HG03039 (cell line): ENCODE data around the gene MRPL34.

Experiments used
- ATAC-seq: cut with Tn5 transposase; IDR thresholded peaks from one replicate; pipeline ENCODE4 v1.9.1; 2021; ENCODE audit warnings: mild to moderate bottlenecking, moderate library complexity; ENCODE audit not compliant: unreplicated experiment

MRPL34 gene

DNA sequence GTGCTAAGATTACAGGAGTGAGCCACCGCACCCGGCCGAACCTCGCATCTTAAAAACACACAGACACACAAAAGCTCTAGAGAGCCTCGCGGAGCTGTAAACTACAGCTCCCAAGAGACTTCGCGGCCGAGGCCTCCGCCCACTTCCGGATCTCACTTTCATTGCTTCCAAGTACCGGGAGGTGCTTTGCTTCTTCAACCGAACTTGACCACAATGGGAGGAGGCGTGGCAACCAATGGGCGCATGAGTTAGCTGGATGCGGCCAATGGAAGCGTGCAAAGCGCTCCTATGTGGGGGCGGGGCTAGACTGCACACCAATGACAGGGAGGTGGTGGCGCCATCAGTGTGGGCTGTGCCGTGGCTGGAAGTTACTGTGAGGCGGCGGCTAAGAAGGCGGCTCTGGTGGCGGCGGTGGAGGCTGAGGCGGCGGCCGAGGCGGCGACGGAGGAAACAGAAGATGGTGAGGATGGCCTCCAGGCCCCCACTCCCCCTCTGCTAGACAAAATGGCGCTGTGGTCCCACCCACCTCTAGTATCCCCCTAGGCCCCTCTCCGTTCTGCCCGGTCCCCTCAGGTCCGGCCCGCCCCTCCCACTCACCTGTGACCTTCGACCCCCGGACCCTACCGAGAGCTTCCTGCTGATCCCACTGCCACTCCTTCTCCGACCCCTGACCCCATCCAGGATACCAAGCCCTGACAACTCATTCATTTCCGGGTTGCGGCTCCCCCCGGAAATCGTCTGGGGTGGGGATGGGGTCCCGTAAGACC lies 3.7 kb downstream of the MRPL34 start, which contains the start of gene DDA1:
TSS of gene DDA1 (plus strand) at position 366 of the 767 bp plus-strand sequence. CDS start at position 458, 92 bp downstream.
- peak; percentile 59 for ATAC-seq

DNA sequence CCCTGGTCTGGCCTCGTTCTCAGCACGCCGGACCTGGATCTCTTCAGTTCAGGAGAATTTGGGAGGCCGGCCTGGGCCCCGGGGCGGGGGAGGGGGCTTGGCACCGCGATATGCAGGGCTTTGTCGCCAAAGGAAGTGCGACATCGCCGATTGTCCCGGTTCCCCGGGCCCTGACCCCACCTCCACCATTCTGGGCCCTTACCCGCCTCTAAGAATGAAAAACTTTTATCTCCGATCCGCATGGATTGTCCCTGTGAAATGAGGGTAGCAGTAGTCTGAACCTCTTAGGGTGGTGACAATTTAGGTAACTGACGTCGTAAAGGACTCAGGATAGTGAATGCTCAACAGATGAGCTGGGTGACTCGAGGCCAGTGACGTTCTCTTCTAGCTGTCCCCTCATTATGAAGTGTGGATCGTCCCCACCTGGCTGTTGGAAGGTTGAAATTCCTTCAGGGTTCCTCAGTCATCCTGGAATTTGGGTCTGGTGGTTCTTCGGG lies 4.3 kb downstream of the MRPL34 start:
- no peak for ATAC-seq

DNA sequence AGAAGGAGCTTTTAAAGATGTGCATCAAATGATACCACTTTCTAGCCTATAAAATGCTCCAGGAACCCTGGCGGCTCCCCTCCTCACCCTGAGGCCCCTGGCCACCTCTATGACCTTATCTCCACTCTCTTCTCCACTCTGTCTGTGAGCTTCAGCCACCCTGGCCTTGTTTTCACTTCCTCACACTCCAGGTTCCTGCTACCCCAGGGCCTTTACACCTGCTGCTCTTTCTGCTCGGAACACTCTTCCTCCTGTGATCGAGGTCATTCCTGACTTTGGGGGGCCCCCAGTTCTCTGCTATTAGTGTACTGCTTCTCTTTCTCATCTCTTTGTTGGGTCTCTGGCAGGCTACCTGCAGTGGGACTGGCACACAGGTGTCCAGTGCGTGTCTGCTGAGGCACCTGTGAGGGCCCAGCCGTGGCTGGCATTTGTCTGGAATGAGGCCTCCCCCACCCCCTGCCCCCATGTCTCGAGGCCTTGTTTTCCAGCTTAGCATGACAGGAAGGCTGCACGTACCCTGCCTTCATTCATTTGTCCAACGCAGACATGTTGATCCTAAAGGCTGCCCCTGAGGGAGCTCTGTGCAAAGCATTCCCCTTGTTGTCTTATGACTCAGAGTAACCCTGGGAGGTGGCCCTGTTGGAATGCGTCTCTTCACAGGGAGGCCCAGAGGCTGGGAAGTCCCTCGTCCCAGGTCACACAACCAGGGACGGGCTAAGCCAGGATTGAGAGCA lies 6.0 kb downstream of the MRPL34 start:
- no peak for ATAC-seq

DNA sequence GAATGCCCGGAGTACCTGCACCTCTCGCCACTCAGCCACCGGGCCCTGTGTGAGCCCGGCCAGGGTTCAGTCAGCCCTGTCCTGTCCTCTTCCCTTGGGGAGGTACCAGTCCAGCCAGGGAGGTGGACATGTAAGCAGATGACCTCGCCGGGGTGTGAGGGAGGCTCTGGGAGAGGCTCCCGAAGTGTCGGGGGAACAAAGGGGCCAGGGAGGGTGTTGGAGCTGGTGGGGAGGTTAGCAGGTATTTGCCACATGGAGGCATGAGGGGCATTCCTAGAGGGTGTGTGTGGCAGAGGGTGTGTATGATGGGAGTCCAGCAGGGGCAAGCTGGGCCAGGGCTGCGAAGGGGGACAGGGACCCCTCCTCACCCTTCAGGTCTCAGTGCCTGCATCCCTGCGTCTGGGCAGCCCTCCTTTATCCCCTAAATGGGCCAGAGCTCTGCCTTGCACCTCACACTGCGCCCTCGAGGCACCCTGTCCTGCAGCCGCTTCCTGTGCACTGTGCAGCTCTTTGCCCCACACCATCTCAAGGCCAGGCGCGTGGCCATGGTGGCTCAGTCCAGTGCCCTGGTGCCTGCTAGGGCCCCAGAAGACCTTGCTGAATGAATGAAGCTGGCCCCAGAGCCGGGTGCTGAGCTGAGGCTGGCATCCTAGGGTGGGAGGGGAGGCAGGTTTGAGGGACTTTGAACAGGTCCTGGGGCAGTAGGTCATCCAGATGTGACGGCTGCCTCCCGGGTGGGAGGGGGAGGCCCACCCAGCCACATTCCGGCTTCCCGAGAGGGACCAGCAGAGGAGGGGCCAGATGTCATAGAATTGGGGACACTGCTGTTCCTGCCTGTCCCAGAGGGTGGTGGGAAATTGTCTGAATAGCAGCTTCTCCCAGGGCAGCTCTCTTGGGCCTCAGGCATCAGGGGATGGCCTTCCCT lies 6.8 kb downstream of the MRPL34 start:
- ATAC-seq: no peak

DNA sequence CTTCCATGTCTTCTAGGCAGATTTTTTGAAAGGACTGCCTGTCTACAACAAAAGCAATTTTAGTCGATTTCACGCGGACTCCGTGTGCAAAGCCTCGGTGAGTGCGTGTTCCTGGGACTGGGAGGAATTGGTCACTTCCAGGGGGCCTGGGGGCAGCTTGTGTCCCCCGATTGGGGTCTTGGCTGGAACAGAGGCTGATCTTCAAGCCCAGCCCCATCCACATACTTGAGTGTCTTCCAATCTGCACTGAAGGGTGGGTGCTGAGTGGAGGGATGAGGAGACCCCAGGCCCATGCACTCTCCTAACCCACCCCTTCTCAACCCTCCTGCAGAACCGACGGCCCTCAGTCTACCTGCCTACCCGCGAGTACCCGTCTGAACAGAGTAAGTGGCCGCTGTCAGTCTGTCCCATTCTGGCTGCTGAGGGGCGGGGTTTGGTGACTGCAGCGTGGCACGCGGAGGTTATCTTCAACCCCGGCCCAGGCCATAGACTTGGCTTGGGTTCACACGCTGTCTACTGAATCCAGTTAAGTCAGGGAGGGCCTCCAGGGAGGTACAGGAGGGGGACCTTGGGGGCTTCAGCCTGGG lies 8.4 kb downstream of the MRPL34 start:
- no peak for ATAC-seq

DNA sequence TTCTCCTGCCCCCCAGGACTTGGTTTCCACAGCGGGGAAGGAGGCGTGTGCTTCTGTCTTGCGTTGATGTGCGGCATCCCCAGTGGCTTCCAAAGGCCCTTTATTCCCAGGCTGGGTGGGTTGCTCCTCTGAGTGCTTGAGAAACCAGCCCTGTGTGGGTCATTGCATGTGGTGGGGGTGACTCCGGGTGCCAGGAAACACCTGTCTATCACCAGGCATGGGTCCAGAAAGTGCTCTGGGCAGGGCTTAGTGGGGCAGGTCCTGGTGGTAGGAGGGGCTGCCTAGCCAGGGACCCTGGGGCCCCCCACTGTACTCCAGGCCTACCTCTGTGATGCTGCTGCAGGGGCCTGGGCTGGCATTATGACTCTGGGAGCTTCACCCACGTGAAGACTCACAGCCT lies 13.3 kb downstream of the MRPL34 start:
- ATAC-seq: no peak

DNA sequence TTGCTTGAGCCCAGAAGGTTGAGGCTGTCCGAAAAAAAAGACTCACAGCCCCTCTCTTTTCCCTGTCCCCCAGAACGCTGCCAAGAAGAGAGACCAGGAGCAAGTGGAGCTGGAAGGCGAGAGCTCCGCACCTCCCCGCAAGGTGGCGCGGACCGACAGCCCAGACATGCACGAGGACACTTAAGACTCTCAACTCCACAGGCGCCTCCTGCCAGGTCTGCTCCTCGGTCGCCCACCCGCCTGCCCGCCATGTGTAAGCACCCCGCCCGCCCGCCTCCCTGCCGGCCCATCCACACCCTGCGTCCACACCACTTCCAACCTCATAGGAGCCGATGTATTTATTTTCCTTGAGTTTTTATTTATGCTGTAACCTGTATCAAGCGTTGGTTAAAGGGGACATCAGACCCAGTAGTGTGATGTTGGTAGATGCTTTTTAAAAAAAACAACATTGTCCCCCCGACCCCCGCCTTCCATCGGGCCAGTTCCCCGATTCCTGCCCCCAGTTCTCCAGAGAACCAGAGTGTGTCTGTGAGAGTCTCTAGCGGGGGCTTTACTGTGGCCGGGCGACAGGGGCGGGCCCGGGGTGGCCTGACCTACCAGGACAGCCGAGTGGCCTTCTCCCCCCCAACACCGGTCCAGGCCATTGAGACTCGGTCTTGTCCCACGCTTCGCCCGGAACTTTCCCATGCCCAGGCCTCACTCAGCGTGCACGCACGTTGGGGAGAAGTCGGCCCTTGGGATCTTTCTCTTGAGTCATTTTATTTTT lies 14.0 kb downstream of the MRPL34 start:
- ATAC-seq: no peak

DNA sequence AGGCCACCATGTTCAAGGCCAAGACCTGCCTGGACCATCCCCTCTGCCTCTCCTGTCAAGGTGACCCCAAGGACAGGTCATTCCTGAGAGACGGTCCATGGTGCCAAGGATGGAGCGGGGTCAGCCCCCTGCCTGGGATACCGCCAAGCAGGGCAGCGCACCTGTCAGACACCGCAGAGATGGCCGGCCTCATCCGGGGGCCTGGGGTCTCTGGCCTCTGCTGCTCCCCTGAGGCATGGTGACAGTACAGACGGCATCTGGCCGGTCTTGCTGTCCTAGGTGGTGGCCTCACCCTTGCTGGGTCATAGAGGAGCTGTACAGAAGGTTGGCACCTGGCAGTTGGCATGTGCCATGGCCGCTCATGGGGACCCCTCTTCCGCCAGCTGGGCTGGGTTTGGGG lies 14.8 kb downstream of the MRPL34 start:
- ATAC-seq: no peak

DNA sequence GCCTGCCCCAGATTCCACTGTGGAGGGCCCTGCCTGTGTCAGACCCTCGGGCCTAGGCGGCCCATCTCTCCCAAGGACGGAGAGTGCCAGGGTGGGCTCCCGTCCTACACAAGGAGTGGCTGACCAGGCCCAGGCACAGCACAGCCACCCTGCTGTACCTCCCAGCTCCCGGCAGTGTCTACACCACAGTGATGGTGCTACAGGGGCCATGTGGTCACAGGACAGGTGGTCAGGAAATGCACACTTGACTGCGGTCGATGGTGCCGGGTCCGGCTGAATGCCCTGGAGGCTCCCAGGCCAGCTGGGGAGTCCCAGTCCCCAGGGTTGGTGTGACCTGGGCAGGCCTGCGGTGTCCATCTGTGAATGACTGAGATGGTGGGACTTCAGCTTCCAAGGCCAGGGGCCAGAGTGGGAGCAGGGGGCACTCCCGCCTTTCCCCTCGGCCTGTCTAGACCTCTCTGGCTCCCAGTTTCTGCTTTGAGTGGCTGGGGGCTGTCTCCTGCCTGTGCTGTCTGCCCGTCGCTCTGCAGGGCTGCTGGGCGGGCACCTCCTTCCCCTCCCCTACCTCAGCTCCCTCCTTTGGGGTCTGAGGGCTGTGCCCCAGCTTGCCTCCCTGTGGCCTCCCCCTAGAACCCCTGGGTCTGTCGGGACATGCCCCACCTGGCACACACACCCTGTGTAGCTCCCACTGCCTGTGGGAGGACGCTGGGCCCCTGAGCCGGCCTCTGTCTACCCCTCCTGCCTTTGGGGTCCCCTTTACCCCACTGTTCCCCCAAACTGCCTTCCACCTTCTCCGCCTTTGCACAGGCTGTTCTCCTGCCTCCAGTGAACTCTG lies 16.2 kb downstream of the MRPL34 start:
- ATAC-seq: no peak

DNA sequence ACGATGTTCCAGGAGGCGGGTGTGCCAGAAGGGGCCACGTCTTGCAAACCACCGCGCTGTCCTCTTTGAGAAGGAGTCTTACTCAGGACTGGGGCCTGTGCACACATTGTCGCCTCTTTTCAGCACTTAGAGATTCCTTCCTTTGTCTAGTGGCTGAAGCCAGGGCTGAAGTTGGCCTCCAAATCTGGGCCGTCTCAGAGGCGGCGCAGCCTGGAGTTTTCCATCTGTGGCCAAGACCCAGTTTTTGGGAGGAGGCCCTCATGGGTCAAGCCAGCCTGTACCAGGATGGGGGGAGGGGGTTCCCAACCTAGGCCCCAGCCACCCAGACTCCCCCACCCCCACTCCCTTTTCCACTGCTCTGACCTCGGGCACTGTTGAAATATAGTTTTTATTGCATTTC lies 17.2 kb downstream of the MRPL34 start:
- no peak for ATAC-seq

DNA sequence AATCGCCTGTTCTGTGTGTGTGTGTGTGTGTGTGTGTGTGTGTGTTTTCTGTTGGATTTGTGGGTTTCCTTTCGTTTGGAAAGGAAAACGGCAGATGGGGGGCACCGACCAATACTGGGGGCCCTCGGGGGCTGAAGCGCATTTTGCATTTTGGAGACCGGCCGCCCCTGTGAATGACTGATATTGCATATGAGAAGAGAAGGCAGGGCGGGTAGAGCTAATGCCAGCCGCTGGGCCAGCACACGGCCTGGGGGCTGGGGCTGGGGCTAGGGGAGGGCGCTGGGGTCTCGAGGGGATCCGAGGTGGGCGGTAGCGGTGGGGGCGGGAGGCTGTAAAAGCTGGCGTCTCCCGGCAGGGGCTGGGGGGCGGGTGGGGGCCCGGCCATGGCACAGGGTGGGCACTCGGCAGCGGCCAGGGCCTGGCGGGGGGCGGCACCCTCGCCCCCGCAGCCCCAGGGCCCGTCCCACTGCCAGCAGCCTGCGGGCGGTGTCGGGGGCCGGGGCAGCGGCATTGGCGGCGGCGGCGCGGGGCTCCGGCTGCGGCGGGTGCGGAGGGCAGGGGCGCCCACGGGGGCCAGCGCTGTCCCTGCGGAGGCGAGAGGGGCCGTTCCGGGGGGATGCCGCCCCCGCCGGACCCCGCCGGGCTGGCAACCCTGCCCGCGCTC lies 17.8 kb downstream of the MRPL34 start:
- ATAC-seq: no peak

DNA sequence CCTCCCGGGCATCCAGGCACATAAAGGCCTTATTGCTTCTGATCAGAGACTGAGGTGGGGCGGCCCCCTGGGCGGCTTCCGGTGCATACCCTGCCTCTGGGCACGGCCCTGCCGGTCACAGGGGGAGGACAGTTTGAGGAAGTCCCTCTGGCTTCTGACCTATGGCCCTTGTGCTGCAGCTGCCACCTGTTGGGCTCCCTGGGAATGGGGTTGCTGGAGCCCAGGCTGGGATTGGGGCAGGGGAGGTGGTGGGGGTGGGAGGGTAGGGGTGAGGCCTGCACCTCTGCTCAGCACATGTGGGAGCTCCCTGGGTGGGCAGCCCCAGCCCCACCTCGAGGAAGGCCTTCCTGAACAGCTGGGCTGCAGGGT lies 18.3 kb downstream of the MRPL34 start:
- no peak for ATAC-seq

DNA sequence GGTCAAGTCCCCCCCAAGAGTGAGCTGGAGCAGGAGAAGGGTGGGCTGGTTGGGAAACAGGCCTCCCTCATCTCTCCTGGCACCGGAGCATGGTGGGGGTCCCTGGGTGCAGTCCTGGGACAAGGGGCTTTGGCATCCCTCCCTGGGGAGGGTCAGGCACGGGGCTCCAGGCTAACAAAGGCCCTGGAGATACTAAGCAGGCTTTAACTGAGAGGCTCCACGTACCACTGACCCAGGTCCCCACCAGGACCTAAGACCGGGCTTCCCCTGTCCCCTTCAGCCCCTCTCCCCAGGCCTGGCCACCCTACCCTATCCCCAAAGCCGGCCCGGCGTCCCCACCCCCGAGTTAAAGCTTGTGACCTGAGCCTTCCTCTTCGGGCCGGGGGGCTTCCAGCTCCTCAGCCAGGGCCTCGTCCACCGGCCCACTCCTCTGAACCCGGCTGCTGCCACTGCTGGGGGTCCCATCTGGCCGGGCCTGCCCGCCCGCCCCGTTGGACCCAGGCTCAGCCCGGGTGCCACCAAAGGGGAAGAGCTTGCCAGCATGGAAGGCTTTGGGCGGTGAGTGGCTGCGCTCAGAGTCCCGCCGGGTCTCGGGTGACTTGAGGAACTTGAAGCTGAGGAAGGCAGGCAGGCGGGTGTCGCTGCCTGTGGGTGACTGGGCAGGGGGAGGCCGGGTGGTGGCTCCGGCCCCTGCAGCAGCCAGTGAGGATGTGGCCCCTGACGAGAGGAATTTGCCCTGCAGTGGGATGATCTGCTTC lies 18.9 kb downstream of the MRPL34 start:
- ATAC-seq: no peak

DNA sequence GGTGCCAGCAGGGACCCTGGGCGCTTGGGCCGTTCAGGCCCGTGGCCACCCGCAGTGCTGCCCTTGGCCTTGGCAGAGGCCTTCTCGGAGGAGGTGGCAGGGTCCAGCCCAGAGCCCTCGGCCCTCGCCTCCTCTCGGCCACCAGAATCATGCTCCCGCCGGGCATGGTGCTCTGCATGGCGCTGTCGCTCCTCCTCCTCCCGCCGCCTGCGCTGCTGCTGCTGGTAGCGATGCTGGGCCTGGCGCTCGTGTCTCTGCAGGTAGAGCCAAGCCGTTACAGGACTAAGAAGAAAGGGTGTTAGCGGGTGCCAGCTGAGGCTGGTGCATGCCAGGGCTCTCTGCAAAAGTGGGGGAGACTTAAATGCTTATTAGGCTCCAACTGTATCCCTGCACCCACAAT lies 19.5 kb downstream of the MRPL34 start:
- ATAC-seq: no peak

DNA sequence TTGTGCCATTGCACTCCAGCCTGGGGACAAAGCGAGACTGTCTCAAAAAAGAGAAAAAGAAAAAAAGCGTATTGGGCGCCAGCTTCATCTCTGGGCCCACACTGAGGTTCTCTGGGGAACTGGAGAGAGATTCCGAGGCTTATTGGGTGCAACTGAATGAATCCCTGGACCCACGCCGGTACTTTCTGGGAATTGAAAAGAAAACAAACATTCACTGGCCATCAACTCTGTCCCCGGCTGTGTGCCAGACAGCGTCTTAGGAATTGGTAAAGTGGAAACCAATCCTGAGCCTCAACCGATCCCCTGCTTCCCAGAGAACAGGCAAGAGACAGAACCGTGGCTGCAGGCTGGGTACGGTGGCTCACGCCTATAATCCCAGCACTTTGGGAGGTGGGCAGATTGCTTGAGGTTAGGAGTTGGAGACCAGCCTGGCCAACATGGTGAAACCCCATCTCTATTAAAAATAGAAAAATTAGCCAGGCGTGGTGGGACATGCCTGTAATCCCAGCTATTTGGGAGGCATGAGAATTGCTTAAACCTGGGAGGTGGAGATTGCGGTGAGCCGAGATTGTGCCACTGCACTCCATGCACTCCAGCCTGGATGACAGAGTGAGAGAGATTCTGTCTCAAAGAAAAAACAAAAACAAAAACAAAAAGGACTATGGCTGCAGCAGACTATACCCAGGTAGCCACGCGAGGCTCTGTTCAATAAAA lies 20.4 kb downstream of the MRPL34 start:
- ATAC-seq: no peak

DNA sequence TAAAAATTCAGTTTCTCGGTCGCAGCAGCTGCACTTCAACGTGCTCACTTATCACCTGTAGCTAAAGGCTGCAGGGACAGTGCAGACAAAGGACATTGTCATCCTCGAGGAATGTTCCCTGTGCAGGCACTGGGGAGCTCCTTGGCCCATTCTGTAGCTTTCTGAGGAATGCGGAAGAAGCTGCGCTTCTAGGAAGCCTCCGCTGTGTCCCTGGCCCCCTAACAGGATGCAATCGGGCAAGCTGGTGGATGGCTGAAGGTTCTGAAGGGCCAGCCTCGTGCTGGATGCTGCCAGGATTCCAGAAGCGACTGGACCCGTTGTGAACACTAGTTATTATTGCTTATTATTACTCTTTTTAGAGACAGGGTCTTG lies 20.9 kb downstream of the MRPL34 start:
- ATAC-seq: no peak

DNA sequence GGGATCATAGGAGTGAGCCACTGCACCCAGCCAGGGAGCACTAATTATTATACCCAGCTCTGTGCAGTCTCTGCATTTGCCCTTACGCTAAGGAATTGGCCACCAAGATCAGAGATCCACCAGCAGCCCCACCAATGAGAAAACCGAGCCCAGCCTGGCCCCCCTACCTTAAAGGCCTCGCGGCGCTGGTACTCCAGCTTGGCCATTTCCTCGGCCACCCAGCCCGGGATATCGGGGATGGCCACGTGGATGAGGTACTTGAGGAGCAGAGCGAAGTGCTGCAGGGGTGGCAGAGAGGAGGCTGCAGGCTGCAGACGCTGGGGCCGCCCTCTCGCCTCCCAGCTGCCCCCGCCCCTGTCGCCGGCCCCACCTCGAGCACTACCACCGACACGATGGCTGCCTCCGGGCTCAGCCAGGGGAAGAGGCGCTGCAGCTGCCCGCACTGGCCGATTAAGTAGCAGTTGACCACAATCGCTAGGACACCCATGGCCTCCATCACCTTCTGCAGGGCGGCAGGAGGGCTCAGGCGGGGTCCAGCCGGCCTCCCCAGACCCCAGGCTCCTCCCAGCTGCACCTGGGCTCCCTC lies 21.5 kb downstream of the MRPL34 start:
- ATAC-seq: no peak
